ENCODE results near the gene FAM222B. TPM values are rescaled to one million over a fixed set of nuclear protein-coding genes. Genes with fewer than 3 reads are reported as not detected.

FAM222B gene
- total RNA-seq, 1 donor from 2014 or later, result 15.6 TPM

DNA sequence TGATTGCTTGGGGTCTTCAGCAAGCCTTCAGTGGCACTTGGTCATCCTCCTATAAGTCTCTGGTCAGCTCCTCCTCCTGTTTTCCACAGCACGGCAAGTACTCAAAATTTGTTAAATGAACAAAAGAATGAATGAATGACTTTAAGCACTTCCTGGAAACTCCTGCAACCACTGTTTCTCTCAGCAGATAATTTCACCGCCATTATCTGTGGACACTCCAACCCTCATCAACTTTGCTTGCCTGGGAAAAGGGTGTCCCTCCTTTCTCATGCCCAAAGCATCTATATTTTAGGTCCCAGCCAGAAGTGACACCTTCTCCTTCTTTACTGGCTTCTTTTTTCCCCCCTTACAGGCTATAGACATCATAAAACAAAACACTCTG is 135.3 kb downstream of the FAM222B start:
- H3K36me3 Mint-ChIP-seq (ENCODE audit: low read depth), result peaks cover 31% of the 10 kb centered on the region
- H3K27me3 Mint-ChIP-seq, result no peaks in the 10 kb centered on the region
- H3K4me1 Mint-ChIP-seq, result peaks cover 15% of the 10 kb centered on the region
- no peak for DNase-seq
- no peak for ATAC-seq (ENCODE audit: low read depth)
- ChIA-PET POLR2A (interaction anchor here (1.3 kb wide), 1 partner anchor 12 kb away, joined by 3 read pairs; the partner anchor contains the start of gene RPL23A), CTCF (interaction anchor here (1.6 kb wide), 1 partner anchor 196 kb away, joined by 3 read pairs; the partner anchor contains the start of gene DHRS13)
- TF ChIP-seq, protein P1, sequence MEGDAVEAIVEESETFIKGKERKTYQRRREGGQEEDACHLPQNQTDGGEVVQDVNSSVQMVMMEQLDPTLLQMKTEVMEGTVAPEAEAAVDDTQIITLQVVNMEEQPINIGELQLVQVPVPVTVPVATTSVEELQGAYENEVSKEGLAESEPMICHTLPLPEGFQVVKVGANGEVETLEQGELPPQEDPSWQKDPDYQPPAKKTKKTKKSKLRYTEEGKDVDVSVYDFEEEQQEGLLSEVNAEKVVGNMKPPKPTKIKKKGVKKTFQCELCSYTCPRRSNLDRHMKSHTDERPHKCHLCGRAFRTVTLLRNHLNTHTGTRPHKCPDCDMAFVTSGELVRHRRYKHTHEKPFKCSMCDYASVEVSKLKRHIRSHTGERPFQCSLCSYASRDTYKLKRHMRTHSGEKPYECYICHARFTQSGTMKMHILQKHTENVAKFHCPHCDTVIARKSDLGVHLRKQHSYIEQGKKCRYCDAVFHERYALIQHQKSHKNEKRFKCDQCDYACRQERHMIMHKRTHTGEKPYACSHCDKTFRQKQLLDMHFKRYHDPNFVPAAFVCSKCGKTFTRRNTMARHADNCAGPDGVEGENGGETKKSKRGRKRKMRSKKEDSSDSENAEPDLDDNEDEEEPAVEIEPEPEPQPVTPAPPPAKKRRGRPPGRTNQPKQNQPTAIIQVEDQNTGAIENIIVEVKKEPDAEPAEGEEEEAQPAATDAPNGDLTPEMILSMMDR (IDR thresholded peaks at IDR 0.05), result no peak
- no peak overlapping the region for H3K27ac Mint-ChIP-seq
- H3K9me3 Mint-ChIP-seq, result no peaks in the 10 kb centered on the region
- intact Hi-C loops (cut with micrococcal nuclease), result no loop called here
- H3K4me3 Mint-ChIP-seq, result no peak overlapping the region

DNA sequence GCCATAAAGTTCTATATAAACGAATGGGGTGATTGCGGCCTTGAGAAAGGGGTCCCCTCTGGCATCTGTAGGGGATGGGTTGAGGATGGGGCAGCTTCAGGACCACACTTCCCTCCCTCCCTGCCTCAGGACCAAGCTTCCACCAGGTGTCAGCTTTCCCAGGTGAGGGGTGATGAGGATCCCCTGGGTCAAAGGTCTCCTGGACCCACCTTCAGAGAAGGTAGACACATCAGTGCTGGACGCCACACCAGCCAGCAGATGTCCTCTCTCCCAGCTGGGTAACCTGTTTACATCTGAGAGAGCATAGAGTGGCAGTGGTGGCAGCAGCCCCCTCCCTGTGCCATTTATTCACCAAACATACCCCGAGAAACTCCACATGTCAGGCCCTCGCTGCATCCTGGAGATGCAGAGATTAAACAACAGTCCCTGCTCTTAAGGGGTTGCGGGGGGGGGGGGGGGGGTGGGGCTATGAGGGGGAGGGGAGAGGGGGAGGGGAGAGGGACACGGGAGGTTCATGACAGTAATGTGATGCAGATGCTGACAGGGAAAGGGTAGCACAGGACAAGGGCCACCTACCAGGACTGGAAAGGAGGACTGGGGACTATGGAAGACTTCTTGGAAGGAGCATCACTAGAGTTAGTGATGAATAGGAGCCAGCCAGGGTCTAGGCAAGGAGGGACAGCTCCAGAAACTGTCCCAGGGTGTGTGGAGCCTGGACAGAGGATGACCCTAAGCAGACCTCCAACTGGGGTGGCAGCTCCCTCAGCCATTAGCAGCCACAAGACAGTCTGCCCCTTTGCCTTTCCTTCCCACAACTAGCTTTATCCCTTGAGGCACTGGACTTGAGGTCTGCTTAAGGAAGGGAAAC is 135.9 kb downstream of the FAM222B start:
- no peak for DNase-seq
- H3K36me3 Mint-ChIP-seq (ENCODE audit: low read depth), result peaks cover 36% of the 10 kb centered on the region
- ATAC-seq (ENCODE audit: low read depth), result no peak
- peaks cover 11% of the 10 kb centered on the region for H3K4me1 Mint-ChIP-seq
- intact Hi-C loops (cut with micrococcal nuclease), result no loop called here
- TF ChIP-seq, protein P1 (IDR thresholded peaks at IDR 0.05), result no peak
- no peaks in the 10 kb centered on the region for H3K27me3 Mint-ChIP-seq
- no peak overlapping the region for H3K27ac Mint-ChIP-seq
- POLR2A ChIA-PET, result interaction anchor here (1.3 kb wide), 1 partner anchor 13 kb away, joined by 3 read pairs; the partner anchor contains the start of gene RPL23A
- CTCF ChIA-PET, result interaction anchor here (0.6 to 1.6 kb wide), 2 partner anchors 60 to 196 kb away, joined by 3 read pairs; partner anchors contain the start of gene DHRS13
- H3K9me3 Mint-ChIP-seq, result no peaks in the 10 kb centered on the region
- H3K4me3 Mint-ChIP-seq, result no peak overlapping the region

Other genes with a start within 250 kb of the FAM222B start
- 14.6 and 15.8 TPM in 2 replicates for gene SPAG5, start 243.8 kb downstream of the FAM222B start, total RNA-seq
- 21.0 and 26.8 TPM in 2 replicates for gene RSKR, start 228.6 kb downstream of the FAM222B start, total RNA-seq
- 162 and 182 TPM in 2 replicates for gene BLTP2, start 197.6 kb downstream of the FAM222B start, total RNA-seq
- 36.1 and 47.7 TPM in 2 replicates for gene SDF2, start 180.9 kb downstream of the FAM222B start, total RNA-seq
- 77.1 and 92.4 TPM in 2 replicates for gene SUPT6H, start 180.6 kb downstream of the FAM222B start, total RNA-seq
- 9.1 and 11.0 TPM in 2 replicates for gene PROCA1, start 130.9 kb downstream of the FAM222B start, total RNA-seq
- 21.3 and 23.9 TPM in 2 replicates for gene RAB34, start 124.9 kb downstream of the FAM222B start, total RNA-seq
- 3,189 and 3,657 TPM in 2 replicates for gene RPL23A, start 122.8 kb downstream of the FAM222B start, total RNA-seq
- gene TLCD1, start 116.6 kb downstream of the FAM222B start, total RNA-seq, result 40.7 and 41.0 TPM in 2 replicates
- gene NEK8, start 114.0 kb downstream of the FAM222B start, total RNA-seq, result 24.8 and 29.7 TPM in 2 replicates
- 754 and 903 TPM in 2 replicates for gene TRAF4, start 98.8 kb downstream of the FAM222B start, total RNA-seq
- 47.6 and 49.2 TPM in 2 replicates for gene ERAL1, start 12.2 kb upstream of the FAM222B start, total RNA-seq
- 303 and 321 TPM in 2 replicates for gene FLOT2, start 54.9 kb upstream of the FAM222B start, total RNA-seq
- 32.0 and 39.6 TPM in 2 replicates for gene DHRS13, start 60.3 kb upstream of the FAM222B start, total RNA-seq
- 89.2 and 96.5 TPM in 2 replicates for gene PHF12, start 108.7 kb upstream of the FAM222B start, total RNA-seq
- not detected in 2 replicates for gene SEZ6, start 163.2 kb upstream of the FAM222B start, total RNA-seq
- 8.7 and 8.8 TPM in 2 replicates for gene PIPOX, start 200.4 kb upstream of the FAM222B start, total RNA-seq